HG03469 (cell line): ENCODE data around the gene ANP32B.

Source experiments
- ATAC-seq: cut with Tn5 transposase; IDR thresholded peaks from one replicate; pipeline ENCODE4 v1.9.1; 2021; ENCODE audit warnings: mild to moderate bottlenecking, moderate library complexity, moderate number of reproducible peaks; ENCODE audit not compliant: unreplicated experiment

Gene ANP32B

GRCh38 chr9:98057138-98057799 is 74.1 kb downstream of the ANP32B start:
- no peak for ATAC-seq

GRCh38 chr9:98062161-98062560 is 79.0 kb downstream of the ANP32B start:
- ATAC-seq: no peak

- no peak for ATAC-seq
Observed at GRCh38 chr9:98064623-98065392, 81.7 kb downstream of the ANP32B start.
